IMR-90 (cell line): ENCODE measurements around the gene IL17A. TPM values are rescaled to one million over a fixed set of nuclear protein-coding genes. Genes with fewer than 3 reads are reported as not detected.

ENCODE experiments used
- ATAC-seq: fragments of 200-7000 bp; cut with Tn5 transposase; 2 replicates; pipeline ENCODE4 v1.9.1; 2020; ENCODE audit warnings: low read depth, mild to moderate bottlenecking, moderate library complexity
- BruUV-seq: library from RNA; stranded (reverse); fragments of 400-500 nt; replicated peaks from 2 replicates; lab custom pipeline; 2021; lab: Mats Ljungman, UMichigan
- CTCF ChIA-PET: fragments of 300-600 bp; formaldehyde crosslinking; extraction: SDS; loops from one replicate; lab custom pipeline; 2021; ENCODE audit warnings: antibody characterized with exemption; lab: Yijun Ruan, JAX
- POLR2A ChIA-PET: fragments of 300-600 bp; sonication (Branson Sonifier 250); formaldehyde crosslinking; loops from one replicate; lab custom pipeline; 2022; ENCODE audit warnings: antibody characterized with exemption; ENCODE audit not compliant: unreplicated experiment; lab: Charles Lee
- DNase-seq: peaks from one replicate; pipeline ENCODE4 v3.0.0; 2013
- H2AFZ ChIP-seq: replicated peaks from 2 replicates; pipeline ENCODE3; 2013; ENCODE audit warnings: low read length, mild to moderate bottlenecking; ENCODE audit not compliant: poor library complexity
- H2AK5ac ChIP-seq: 2 replicates; pipeline ENCODE4 v1.6.1; 2013; ENCODE audit warnings: low read depth, low read length, inconsistent platforms
- H2AK9ac ChIP-seq: replicated peaks from 2 replicates; pipeline ENCODE3; 2013; ENCODE audit warnings: mild to moderate bottlenecking, low read depth, low read length, moderate library complexity; ENCODE audit not compliant: poor library complexity
- H2BK120ac ChIP-seq: 2 replicates; pipeline ENCODE4 v1.6.1; 2013; ENCODE audit warnings: low read depth, low read length, inconsistent platforms
- H2BK15ac ChIP-seq: 3 replicates; pipeline ENCODE4 v1.6.1; 2013; ENCODE audit warnings: low read depth, low read length, inconsistent platforms
- H2BK20ac ChIP-seq: 2 replicates; pipeline ENCODE4 v1.6.1; 2013; ENCODE audit warnings: low read depth, mild to moderate bottlenecking, inconsistent platforms, low read length, moderate library complexity
- H2BK5ac ChIP-seq: 2 replicates; pipeline ENCODE4 v1.6.1; 2013; ENCODE audit warnings: mild to moderate bottlenecking, low read depth, low read length, inconsistent platforms; ENCODE audit not compliant: poor library complexity, severe bottlenecking
- H3K14ac ChIP-seq: replicated peaks from 2 replicates; pipeline ENCODE4 v1.6.1; 2013; ENCODE audit warnings: low read depth, low read length, inconsistent platforms
- H3K18ac ChIP-seq: 2 replicates; pipeline ENCODE4 v1.6.1; 2013; ENCODE audit warnings: low read depth, low read length, control low read depth
- H3K23ac ChIP-seq: 2 replicates; pipeline ENCODE4 v1.6.1; 2013; ENCODE audit warnings: low read depth, low read length, inconsistent platforms
- H3K27ac ChIP-seq: 2 replicates; pipeline ENCODE4 v1.5.1; 2013; ENCODE audit warnings: mild to moderate bottlenecking, control low read depth, low read length; ENCODE audit not compliant: insufficient read depth
- H3K27me3 ChIP-seq: 2 replicates; pipeline ENCODE4 v1.6.1; 2013; ENCODE audit warnings: low read length; ENCODE audit not compliant: control insufficient read depth, insufficient read depth
- H3K36me3 ChIP-seq: 2 replicates; pipeline ENCODE4 v1.6.1; 2013; ENCODE audit warnings: low read length, mixed read lengths; ENCODE audit not compliant: control insufficient read depth, insufficient read depth
- H3K4ac ChIP-seq: 2 replicates; pipeline ENCODE4 v1.6.1; 2013; ENCODE audit warnings: low read depth, low read length, inconsistent platforms
- H3K4me1 ChIP-seq: 2 replicates; pipeline ENCODE4 v1.6.1; 2013; ENCODE audit warnings: low read length, mixed read lengths; ENCODE audit not compliant: control insufficient read depth, insufficient read depth
- H3K4me2 ChIP-seq: 2 replicates; pipeline ENCODE4 v1.6.1; 2013; ENCODE audit warnings: low read depth, mild to moderate bottlenecking, control low read depth, low read length, moderate library complexity
- H3K4me3 ChIP-seq: 2 replicates; pipeline ENCODE4 v1.5.1; 2013; ENCODE audit warnings: low read depth, mild to moderate bottlenecking, control low read depth, low read length, moderate library complexity; ENCODE audit not compliant: insufficient read depth
- H3K56ac ChIP-seq: 2 replicates; pipeline ENCODE4 v1.6.1; 2013; ENCODE audit warnings: low read length, inconsistent platforms; ENCODE audit not compliant: insufficient read depth; ENCODE audit errors: extremely low read depth
- H3K79me1 ChIP-seq, 2 experiments: 2 replicates each; pipeline ENCODE4 v1.6.1; 2013; ENCODE audit warnings: low read length in 2 of 2, inconsistent platforms in 1 of 2, low read depth in 1 of 2
- H3K9ac ChIP-seq: 2 replicates; pipeline ENCODE4 v1.6.1; 2013; ENCODE audit warnings: low read depth, low read length, control low read depth
- H3K9me1 ChIP-seq: 2 replicates; pipeline ENCODE4 v1.6.1; 2013; ENCODE audit warnings: low read length, inconsistent platforms; ENCODE audit not compliant: insufficient read depth
- H3K9me3 ChIP-seq: 2 replicates; pipeline ENCODE4 v1.6.1; 2013; ENCODE audit warnings: low read length; ENCODE audit not compliant: control insufficient read depth, insufficient read depth
- H4K20me1 ChIP-seq: 2 replicates; pipeline ENCODE4 v1.6.1; 2013; ENCODE audit warnings: low read length, inconsistent platforms; ENCODE audit not compliant: insufficient read depth
- H4K5ac ChIP-seq: 2 replicates; pipeline ENCODE4 v1.6.1; 2013; ENCODE audit warnings: mild to moderate bottlenecking, low read depth, low read length, control low read depth
- H4K8ac ChIP-seq, 2 experiments: 2 replicates each; pipeline ENCODE4 v1.6.1; 2013; ENCODE audit warnings: low read depth in 2 of 2, low read length in 2 of 2, control low read depth in 1 of 2, inconsistent platforms in 1 of 2
- H4K91ac ChIP-seq: 2 replicates; pipeline ENCODE4 v1.6.1; 2013; ENCODE audit warnings: low read depth, low read length, inconsistent platforms; ENCODE audit not compliant: insufficient read depth
- BHLHE40 ChIP-seq: fragments of 150-350 bp; IDR thresholded peaks from 2 replicates; pipeline ENCODE4 v1.6.1; 2016; ENCODE audit warnings: mild to moderate bottlenecking, low read depth, low read length
- CEBPB ChIP-seq: IDR thresholded peaks from 2 replicates; pipeline ENCODE4 v1.6.1; 2012; ENCODE audit warnings: low read depth, low read length, improper control_type of control experiment
- CHD1 ChIP-seq: IDR thresholded peaks from 2 replicates; pipeline ENCODE4 v1.6.1; 2012; ENCODE audit warnings: low read depth, low read length, improper control_type of control experiment
- CTCF ChIP-seq: conservative IDR thresholded peaks from 2 replicates; pipeline ENCODE4 v1.5.1; 2012; ENCODE audit warnings: mild to moderate bottlenecking, low read depth, low read length, improper control_type of control experiment
- ELK1 ChIP-seq: fragments of 150-350 bp; IDR thresholded peaks from 2 replicates; pipeline ENCODE4 v1.6.1; 2016; ENCODE audit warnings: low read depth, mild to moderate bottlenecking, low read length, moderate library complexity, borderline replicate concordance
- FOS ChIP-seq: fragments of 150-350 bp; IDR thresholded peaks from 2 replicates; pipeline ENCODE4 v1.6.1; 2016; ENCODE audit warnings: low read depth, low read length
- MAFK ChIP-seq: IDR thresholded peaks from 2 replicates; pipeline ENCODE4 v1.6.1; 2012; ENCODE audit warnings: low read depth, low read length, improper control_type of control experiment
- MXI1 ChIP-seq: IDR thresholded peaks from 2 replicates; pipeline ENCODE4 v1.6.1; 2012; ENCODE audit warnings: low read depth, mild to moderate bottlenecking, low read length, moderate library complexity, borderline replicate concordance
- NFE2L2 ChIP-seq: fragments of 150-350 bp; IDR thresholded peaks from 2 replicates; pipeline ENCODE4 v1.6.1; 2016; ENCODE audit warnings: low read depth, mild to moderate bottlenecking, low read length
- RAD21 ChIP-seq: IDR thresholded peaks from 2 replicates; pipeline ENCODE4 v1.6.1; 2012; ENCODE audit warnings: low read length, improper control_type of control experiment
- RCOR1 ChIP-seq: IDR thresholded peaks from 2 replicates; pipeline ENCODE4 v1.6.1; 2012; ENCODE audit warnings: mild to moderate bottlenecking, low read length, improper control_type of control experiment; ENCODE audit not compliant: insufficient replicate concordance
- RFX5 ChIP-seq: IDR thresholded peaks from 2 replicates; pipeline ENCODE4 v1.8.0; 2012; ENCODE audit warnings: low read depth, mild to moderate bottlenecking, low read length, moderate library complexity
- USF2 ChIP-seq: fragments of 150-350 bp; IDR thresholded peaks from 2 replicates; pipeline ENCODE4 v1.6.1; 2017; ENCODE audit warnings: mild to moderate bottlenecking, antibody characterized with exemption, low read length, low read depth
- WGBS, 2 experiments: methylation state at CpG; one replicate each; pipeline versions ENCODE4 v1.1.5 to v1.1.7; 2013; ENCODE audit warnings: missing lambda C conversion rate in 2 of 2; ENCODE audit not compliant: insufficient read length in 1 of 2; ENCODE audit errors: extremely low coverage in 2 of 2; 5-methylcytosine and 5-hydroxymethylcytosine counted together
- dilution Hi-C: fragments of 300-500 bp; cut with HindIII; formaldehyde crosslinking; loops from one replicate; pipeline ENCODE4 v1.14.3; 2018; ENCODE audit warnings: low sequenced_read_pairs; ENCODE audit not compliant: unreplicated experiment
- in situ Hi-C: fragments of 300-500 bp; cut with MboI; formaldehyde crosslinking; loops from 3 replicates; pipeline ENCODE4 v1.14.3; 2019; ENCODE audit warnings: low sequenced_read_pairs, inconsistent platforms, mixed read lengths
- intact Hi-C: fragments of 100-400 bp; cut with micrococcal nuclease; formaldehyde crosslinking; loops from 2 replicates; pipeline ENCODE4 v1.10.0; 2022
- polyA plus RNA-seq, 3 experiments: library from polyadenylated mRNA; depleted of rRNA; stranded (reverse); fragments of >200 nt; gene quantifications; 2 replicates each; pipeline ENCODE4 v1.2.3, GENCODE V29; 2012; ENCODE audit warnings: low replicate concordance in 1 of 3
- total RNA-seq: library from RNA; depleted of rRNA; stranded (reverse); fragments of >200 nt; gene quantifications from 2 replicates; pipeline ENCODE4 v1.2.3, GENCODE V29; 2012

IL17A gene
- total and polyA plus RNA-seq, 2 of the 4 experiments (the other 2 are of a cell fraction): not detected

DNA sequence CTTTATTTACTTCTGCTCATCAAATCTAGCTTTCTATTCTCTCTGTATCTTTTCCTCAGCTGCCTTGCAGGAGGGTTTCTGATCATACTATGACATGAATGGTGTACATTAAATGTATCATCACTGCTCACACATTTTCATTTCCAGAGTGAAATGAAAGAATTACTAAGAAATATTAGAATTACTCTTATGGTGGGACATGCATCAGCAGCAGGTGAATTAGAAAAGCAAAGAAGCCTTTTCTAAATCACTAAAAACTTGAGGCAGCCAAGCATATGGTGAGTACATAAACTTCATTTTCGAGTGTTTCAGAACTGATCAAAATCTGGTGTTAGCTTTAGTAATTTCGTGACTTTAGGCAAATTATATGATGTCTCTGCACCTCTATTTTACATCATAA lies 23.6 kb downstream of the IL17A start:
- no peak overlapping the region for H3K4me2 ChIP-seq
- no peak overlapping the region for H4K8ac ChIP-seq
- in situ Hi-C loops (no loop called here), intact Hi-C loops (no loop called here), dilution Hi-C loops (no loop called here)
- no peak overlapping the region for H2BK15ac ChIP-seq
- H3K9ac ChIP-seq: no peak overlapping the region
- H2BK20ac ChIP-seq: no peak overlapping the region
- H3K36me3 ChIP-seq: no peaks in the 10 kb centered on the region
- H3K27me3 ChIP-seq: no peaks in the 10 kb centered on the region
- WGBS, 2 experiments: no CpG with 5 or more reads among the region's 2 CpGs
- no peak overlapping the region for H3K14ac ChIP-seq
- H3K4me3 ChIP-seq: no peak overlapping the region
- H2AFZ ChIP-seq: no peak overlapping the region
- no peak for DNase-seq
- H4K20me1 ChIP-seq: no peaks in the 10 kb centered on the region
- no peak overlapping the region for H3K18ac ChIP-seq
- H4K91ac ChIP-seq: no peak overlapping the region
- no peak for ATAC-seq
- no peak overlapping the region for H4K5ac ChIP-seq
- H3K4ac ChIP-seq: no peak overlapping the region
- H3K23ac ChIP-seq: no peak overlapping the region
- H3K79me1 ChIP-seq: no peaks in the 10 kb centered on the region
- H2BK120ac ChIP-seq: no peak overlapping the region
- TF ChIP-seq FOS (no peak), USF2 (no peak), BHLHE40 (no peak), RFX5 (no peak), RCOR1 (no peak), MAFK (no peak), CHD1 (no peak), RAD21 (no peak), CTCF (no peak), ELK1 (no peak), CEBPB (no peak), MXI1 (no peak), NFE2L2 (no peak)
- POLR2A ChIA-PET: no interaction called here
- H3K56ac ChIP-seq: no peak overlapping the region
- no peaks in the 10 kb centered on the region for H3K9me3 ChIP-seq
- BruUV-seq: no TSS peak
- no peak overlapping the region for H2AK9ac ChIP-seq
- H3K9me1 ChIP-seq: no peaks in the 10 kb centered on the region
- CTCF ChIA-PET: no interaction called here
- no peak overlapping the region for H2AK5ac ChIP-seq
- no peak overlapping the region for H3K27ac ChIP-seq
- no peaks in the 10 kb centered on the region for H3K4me1 ChIP-seq
- H2BK5ac ChIP-seq: no peak overlapping the region
